NCI-H82 (cell line): Measurements from ENCODE around the gene SP110.
"Not testable (repeated sequence)": the region's sequence is repeated elsewhere in the genome, so short reads cannot be mapped to it uniquely, and the experiment has no call there.

Experiments
- DNase-seq: peaks from one replicate; lab custom pipeline; 2025; lab: John Stamatoyannopoulos, UW

The SP110 gene

DNA sequence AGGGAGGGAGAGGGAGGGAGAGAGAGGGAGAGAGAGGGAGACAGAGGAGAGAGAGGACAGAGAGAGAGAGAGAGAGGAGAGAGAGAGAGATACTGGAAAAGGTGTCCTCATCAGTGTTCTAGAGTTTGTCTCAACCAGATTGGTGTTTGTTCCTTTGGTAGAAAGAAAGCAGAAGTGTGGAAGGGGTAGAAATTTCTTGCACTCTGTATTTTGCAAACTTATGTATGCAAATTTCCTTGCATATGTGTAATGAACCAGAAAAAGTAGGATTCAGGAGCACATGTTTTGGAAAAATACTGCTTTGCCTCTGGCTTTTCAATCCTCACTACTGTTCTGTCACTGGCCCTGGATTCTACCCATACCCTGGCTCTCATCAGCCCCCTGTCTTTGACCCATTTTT, 4.7 kb upstream of the SP110 start:
- DNase-seq, result no peak

DNA sequence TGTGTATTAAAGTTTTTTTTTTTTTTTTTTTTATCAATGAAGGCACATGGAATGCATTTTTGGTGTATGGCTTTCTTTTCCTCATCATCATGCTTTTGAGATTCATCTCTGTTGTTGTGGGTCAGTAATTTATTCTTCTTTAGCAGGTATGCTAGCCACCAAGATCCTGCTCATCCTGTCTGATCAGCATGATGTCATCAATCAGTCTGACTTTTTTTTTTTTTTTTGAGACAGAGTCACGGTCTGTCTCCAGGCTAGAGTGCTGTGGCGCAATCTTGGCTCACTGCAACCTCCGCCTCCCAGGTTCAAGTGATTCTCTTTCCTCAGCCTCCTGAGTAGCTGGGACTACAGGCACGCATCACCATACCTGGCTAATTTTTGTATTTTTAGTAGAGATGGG, 3.0 kb upstream of the SP110 start:
- not testable (repeated sequence) for DNase-seq

DNA sequence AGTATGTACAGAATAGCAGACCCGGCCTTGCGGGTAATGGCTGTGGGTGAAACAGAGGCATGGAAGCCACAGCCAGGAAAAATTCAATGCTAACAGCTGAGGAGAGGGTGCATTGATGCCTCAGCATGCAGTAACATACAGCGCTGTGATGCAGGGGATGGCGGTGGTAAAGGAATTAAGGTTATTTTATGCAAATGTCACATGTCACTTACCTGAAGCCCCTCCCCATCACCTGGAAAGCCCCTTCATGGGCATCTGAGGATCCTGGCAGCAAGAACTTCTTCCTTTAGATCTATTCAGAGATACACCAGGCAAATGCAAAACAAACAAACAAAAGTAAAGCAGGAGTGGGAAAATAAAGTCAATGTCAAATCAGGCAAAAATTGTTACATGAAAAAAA, 1.7 kb upstream of the SP110 start:
- no peak for DNase-seq

DNA sequence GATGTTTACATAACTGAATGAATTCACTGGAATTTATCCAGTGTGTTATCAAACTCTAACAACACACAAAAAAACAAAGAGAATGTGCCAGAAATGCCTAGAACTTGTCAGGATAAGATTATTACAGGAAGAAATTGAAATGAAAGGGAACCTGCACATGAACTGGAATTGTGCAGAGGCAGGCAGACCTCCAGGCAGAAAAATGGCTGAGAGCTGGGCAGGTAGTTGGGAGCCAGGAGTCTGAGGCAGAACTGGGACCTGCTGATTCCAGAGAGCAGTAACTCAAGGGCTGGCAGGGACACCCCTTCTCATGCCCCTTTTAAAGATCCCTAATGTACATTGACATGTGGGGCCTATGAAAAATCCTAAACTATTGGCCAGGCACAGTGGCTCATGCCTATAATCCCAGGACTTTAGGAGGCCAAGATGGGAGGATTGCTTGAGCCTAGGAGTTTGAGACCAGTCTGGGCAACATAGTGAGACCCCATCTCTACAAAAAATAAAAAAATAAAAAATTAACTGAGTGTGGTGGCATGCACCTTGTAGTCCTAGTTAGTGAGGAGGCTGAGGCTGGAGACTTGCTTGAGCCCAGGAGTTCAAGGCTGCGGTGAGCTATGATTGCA, 674 bp upstream of the SP110 start:
- no peak for DNase-seq

DNA sequence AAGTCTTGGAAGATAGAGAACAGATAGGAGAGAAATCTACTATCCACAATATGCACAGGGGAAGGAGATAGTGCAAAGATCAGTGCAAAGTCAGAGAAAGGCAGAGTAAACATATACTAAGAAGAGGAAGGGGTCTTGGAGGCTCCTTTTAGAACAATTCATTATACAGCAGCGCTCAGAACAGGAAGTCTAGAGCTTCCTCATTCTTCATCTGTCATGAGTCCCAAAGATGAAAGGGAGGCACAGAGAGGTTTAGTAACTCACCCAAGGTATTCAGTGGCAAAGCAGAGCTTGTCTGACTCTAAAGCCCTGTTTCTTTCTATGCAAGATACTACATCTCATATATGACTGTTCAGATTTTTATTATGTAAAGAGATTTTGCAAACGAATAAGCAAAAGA, 1.4 kb downstream of the SP110 start:
- DNase-seq, result no peak

DNA sequence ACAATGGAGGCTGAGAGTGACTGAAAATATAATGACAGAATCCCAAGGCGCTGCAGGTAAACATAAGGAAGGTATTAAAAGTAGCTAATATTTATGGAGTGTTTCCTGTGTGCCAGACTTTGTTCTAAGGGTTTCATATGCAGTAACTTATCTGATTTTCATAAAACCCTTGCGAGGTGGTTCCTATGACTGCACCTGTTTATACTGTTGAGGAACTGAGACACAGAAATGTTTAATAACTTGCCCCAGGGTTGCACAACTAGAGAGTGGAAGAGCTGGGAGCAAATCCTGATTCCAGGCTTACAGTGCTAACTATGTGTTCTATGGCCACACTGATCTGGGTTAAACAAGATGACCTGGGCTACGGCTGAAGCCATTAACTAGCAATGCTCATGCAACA, 2.4 kb downstream of the SP110 start:
- DNase-seq, result no peak

DNA sequence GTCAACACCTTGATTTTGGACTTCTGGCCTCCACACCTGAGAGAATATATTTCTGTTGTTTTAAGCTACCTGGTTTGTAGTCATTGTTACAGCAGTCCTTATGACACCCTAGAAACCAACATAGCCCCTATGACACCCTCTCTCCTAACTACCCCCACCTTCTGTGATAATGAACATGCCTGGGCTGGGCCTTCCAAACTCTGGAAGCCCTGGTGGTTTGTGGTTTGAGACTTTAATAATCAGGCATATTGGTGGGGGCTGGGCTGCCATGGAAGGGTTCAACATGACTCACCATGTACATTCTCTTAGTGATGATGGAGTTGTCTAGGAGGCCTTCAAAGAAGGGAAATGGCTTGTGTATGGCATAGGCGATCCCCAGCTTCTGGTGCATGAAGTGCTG, 3.3 kb downstream of the SP110 start:
- DNase-seq, result no peak

DNA sequence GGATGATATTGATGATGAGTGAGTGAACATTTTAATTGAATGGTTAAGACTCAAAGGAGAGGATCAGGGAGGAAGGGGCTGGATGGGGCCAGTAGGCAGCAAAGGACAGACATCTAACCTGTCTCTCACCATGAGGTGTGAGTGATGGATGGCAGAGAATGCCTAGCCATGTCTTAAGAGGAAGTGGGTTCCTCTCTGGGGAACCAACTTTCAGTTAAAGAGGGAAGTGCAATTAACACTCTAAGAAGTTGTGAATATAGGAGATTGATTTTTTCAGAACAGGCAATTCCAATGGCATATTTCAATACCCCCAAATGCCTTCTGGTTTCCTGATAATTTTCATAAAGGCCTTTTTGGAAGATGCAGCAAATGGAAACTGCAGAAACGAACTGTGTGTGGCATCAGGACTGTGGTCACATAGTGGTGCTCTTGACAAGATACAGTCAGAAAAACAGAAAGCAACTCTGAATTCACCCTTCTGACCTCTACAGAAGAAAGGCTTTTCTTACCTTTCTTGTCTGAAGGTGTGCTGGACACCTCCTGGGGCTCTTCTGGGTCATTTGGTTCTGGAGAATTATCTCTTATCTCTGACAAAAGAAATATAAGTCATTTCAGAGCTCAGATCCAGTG, 10.2 kb downstream of the SP110 start:
- no peak for DNase-seq

DNA sequence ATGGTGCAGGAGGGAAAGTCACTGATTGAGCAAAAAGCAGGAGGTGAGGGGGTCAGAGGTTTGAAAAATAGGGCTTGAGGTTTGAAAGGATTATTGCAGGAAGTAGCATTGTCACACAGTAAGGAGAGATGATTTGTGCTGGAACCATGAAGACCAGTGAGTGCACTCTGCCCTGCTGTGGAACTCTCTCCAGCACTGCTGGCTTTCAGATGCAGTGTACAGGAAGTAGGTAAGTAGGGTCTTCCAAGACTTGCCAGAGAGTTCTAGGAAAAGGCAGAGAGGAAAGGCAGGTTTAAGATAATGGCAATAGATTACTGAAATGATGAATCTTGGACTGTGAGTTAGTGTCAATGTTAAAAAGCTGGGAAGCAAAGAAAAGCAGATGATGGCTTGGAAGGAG, 11.2 kb downstream of the SP110 start:
- DNase-seq, result no peak

DNA sequence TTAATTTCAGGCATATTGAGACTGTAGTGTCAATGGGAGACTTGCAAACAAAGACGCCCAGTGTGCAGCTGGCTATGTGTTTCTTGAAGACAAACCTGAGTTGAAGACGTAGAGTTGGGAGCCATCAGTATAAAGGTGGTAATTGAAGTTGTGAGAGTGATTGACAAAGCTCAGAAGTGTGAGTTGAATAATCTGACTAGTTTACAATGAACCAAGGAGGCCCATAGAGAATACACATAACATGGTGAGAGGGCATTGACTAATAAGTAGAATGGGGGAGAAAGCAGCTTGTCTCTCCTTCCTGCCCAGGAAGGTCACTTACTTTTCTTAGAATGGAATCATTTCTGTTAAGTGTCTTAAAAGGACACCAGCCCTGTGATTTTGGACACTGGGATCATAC, 14.1 kb downstream of the SP110 start:
- DNase-seq, result no peak

DNA sequence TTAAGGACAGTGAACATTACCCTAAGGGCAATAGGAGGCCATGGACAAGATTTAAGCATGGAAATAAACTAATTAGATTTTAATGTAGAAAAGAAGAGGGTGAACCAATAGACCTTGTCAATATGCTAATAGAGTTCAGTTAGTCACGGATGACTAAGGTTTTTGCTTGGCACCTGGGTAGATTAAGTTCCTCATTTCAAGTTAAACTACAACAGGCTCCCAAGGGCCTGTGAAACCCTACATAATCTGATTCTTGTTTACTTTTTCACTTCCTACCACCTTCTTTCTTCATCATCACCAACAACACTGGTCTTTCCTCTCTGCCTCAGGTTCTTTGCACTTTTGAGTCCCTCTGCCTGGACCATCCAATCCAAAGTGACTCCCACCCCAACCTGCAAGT, 14.8 kb downstream of the SP110 start:
- DNase-seq, result no peak

DNA sequence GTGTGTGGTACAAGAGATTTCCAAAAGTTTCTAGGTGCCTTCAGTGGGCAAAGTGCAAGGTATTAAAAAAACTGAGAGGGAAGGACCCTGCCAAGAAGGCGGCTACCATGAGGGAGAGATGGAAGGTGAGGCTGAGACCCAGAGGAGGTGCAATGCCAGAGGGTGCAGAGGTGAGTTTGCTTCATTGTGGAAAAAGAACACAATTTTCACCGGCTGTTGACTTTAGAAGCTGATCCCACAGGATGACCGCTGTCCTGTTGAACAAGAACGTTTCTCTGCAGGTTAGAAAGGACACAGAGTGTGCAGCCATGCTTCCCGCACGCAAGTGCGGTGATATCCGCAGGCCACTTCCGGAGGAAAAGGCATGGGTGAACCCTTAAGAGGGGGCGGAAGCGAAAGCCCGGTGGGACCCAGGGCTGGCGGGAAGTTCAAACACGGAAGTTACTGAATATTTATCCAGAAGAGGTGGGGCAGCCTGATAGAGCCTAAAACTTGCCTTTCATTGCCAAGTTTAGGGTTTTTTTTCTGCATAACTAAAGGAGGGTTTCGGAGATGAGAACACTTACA, 16.6 kb downstream of the SP110 start:
- no peak for DNase-seq

DNA sequence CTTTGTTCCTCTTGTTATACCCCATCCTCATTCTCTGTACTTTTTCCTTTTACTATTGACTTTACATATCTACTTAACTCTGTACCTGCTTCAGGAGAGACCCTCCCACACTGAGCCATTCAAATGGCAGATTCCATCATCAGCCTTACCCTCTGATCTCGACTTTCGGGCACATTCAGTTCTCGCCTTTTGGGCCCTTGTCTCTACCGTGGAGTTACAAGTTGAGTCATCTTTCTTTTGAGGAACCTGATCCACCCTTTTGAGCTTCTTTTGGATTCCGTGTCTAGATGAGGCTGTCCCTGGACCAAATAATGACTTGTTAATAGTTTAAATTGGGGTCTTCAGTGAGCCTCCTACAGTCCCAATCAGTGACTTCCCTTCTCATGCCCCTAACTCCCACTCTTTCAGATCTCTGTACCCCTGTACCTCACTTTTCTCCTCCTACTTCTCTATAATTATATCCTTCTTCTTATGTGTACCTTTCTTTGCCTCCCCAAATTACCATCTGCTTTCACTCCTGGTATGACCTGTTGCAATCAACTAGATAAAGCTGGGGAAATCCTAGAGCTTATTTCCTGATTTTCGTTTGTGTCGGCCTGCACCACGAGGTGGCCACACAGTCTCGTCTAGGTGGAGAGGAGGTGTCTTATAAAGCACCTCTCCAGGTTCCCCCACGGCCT, 17.2 kb downstream of the SP110 start:
- DNase-seq, result peak; percentile 10

DNA sequence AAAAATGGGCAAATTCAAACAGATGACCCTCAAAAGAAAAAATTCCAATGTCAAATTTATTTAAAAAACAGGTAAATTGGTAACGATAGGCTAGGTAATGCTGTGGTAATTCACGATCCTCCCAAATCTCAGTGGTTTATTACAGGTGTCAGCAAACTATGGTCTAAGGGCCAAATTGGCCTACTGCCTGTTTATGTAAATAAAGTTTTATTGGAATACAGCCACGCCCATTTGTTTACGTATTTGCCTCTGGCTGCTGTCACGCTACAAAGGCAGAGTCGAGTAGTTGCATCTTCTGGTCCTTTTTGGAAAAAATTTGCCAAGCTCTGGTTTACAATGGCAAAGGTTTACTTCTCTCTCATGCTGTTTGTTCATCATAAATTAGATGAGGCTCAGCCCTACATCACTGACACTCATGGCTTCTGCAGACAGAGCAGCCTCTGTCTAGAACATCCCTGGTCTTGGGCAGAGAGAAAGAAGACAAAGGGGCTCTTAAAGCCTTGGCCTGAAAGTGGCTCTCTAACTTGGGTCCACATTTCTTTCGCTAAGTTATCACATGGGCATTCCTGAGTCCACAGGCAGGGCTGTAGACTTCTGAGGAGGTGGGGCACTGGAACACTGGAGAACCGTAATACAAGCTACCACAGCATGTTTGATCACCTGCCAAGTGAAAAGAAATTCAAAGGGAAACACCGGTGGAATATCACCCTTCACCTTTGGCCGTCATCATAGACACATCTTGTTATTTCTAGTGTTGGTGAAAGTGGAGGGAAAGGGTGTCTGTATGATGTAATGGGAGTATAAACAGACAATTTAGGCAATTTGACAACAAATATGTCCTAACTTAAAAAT, 34.8 kb downstream of the SP110 start:
- no peak for DNase-seq

DNA sequence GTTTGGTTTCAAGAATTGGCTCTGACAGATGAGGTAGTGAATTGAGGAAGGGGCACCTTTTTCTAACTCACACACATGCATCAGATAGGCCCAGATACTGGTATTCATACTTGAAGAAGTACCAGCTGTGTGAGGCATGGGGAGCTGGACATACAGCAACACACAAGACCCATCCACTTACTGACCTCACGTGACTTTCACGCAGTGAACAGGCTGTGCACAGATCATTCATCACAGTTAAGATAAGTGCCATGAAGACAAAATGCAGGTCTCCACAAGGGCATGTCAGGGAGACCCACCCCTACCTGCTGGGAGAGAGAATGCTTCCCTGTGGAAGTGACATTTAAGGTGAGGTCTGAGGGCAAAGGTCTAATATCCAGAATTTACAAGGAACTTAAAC, 38.6 kb downstream of the SP110 start:
- no peak for DNase-seq

DNA sequence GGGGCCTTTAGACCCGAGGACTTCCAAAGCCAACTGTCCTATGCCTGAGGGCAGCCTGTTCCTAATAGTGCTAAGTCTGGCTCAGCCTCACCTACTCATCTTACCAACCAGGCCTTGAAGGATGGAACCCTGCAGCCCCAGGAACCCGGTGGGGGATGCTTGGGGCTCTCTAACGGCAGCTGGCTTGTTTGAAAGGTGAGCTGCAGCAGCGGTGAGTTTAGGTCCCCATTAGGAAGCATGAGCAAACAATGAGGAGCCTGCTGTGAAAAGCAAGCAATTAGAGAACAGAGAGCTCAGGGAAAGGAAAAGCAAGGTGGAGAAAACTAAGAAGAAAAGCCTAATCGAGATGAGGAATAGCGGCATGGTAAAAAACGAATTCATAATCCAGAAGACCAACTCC, 39.9 kb downstream of the SP110 start:
- DNase-seq, result no peak

DNA sequence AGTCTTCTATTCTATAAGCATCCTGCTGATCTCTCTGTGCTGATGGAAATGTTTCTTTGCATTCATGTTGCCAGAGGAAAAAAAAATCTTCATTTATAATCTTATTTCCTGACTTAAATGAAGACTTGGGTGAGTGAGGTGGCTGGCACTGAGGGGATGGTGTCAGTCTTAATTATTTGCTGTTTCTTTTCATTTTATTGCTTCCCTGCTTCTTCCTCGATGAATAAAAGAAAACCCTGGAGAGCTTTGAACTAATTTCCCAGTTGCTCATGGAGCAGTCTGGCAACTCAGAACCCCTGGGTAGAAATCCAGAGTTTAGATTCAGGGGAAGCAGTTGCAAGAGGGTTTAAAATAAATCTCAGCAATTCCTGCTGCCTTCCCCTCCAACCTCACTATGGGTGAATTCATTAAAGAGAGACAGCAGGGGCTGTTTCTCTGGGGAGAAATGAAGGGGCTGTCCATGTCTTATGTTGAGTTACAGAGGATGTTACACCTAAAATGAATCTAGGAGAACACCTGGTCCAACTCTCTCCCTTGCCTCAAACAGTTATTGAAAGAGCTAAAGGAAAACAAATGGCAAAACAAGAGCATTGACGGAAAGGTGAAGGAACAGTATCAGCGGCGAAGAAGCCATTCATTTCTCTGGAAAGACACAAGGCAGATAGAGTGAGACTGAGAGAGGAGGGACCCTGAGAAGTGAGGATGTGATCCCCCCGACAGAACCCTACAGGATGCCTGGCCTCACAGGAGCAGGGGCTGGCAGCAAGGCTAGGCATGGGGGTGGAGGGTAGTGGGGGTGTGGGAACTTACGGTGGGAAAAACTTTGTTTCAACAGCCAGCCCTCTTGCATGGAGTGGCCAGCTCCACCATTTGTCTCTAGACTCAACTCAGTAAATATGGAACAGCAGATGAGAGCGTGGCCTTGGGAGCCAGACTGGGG, 41.0 kb downstream of the SP110 start:
- DNase-seq, result no peak

DNA sequence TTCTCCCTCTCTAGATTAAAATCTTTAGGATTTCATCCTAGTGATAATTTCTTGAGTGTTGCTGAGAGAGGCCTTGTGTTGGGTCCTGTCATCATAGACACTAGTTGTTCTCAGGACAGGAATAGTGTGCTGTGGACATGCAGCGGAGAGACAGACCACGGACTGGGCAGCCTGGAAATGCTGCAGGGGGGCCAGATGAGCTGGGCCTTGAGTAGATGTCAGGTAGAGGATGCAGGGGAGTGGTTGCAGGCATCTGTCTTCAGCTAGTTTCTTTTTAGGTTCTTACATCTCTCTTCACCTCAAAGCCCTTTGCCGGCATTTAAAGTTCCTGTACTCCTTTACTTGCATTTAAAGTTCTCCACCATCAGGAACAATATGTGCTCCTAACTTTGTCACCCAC, 42.8 kb downstream of the SP110 start:
- no peak for DNase-seq

DNA sequence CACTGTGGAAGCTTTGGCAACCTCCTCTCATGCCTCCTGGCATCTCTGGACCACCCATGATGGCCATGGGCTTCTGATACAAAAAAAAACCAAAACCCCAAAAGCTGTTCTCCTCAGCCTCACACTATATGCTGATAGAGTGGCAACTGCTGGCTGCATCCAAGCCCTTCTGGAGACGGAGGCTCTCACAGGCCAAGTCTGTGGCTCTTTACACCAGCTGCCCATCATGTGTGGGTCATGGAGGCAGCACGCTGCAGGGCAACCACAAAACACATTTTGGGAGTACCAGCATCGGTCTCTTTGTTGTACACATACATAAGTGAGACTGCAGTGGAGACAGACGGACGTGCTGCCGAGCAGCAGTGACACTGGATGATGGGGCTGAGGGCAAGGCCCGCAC, 45.3 kb downstream of the SP110 start:
- DNase-seq, result no peak

DNA sequence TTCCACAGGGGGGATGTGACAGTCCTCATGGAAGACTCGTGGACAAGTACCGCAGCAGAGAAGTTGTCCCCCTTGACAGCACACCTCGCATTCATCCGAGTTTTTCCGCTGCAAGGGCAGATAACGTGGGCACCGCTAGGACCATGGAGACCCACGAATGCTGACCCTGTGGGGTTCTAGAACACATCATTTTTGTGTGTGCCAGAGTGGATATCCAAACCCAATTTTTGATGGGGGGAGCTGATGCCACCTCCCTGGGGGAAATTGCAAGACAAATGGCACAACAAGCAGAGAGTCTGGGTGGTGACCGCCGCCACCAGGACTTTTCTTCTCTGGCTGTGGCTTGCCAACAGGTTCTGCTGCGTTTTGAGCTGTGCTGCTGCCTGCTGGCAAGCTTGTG, 46.9 kb downstream of the SP110 start:
- DNase-seq, result no peak

DNA sequence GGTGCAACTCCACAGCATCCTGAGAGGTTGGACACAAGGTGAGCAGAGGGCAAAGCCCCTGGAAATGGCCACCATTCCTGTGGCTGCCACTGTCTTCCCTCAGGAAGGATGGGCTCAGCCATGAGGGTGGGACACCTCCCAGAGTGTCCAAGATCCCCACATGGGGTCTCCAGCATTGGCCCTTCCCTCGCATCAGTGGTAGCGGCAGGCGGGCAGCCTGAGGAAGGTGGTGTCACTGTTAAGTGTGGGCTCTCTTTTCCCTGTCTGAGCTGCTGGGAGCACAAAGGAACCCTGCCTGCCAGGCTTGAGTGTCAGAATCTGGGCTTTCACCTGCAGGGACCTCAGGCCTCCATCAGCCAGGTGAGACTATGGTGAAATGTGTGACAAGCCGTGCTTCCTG, 47.6 kb downstream of the SP110 start:
- no peak for DNase-seq
